ENCODE measurements around the gene CCDC185.

The CCDC185 gene

GRCh38 chr1:223437151-223437550, 43.9 kb downstream of the CCDC185 start:
- no peak for DNase-seq (ENCODE audit: low read depth)

GRCh38 chr1:223443397-223443796, 50.2 kb downstream of the CCDC185 start:
- DNase-seq (ENCODE audit: low read depth) = no peak

GRCh38 chr1:223444411-223444810, 51.2 kb downstream of the CCDC185 start:
- no peak for DNase-seq (ENCODE audit: low read depth)
